GM12875 (cell line): ENCODE data around the gene INSM2.

ENCODE experiments used
- H3K4me3 ChIP-seq: one replicate; pipeline ENCODE4 v1.5.1; 2011; ENCODE audit warnings: low read depth, low read length, control low read depth
- CTCF ChIP-seq: IDR thresholded peaks from 2 replicates; pipeline ENCODE4 v1.5.1; 2011; ENCODE audit warnings: low read depth, mild to moderate bottlenecking, control low read depth, inconsistent platforms, low read length, moderate library complexity, borderline replicate concordance; ENCODE audit not compliant: insufficient read depth

The INSM2 gene

DNA sequence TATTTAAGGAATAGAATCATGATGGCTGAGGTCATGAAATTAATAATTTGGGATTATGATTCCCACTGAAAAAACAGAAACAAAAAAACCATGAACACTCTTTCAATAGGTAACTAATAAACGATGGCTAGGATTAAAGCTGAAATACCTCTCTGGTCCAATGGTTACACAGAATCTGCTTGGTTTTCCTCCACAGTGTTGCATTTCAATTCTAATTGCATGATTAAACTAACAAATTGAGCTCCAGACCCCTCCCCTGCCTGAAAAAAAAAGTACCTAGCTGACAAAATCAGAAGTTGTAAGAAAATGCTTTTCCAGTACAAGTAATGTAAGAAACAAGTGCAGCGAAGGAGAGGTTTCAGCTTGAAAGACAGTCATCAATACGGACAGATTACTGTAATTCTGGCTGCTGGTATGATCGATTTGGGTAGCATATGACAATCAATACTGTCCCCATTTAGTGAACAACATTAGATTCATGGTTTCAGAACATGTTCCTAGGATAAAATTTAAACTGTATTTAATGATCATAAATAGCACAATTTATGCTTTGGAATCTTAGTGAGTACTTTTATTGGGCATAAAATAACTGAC, 32.0 kb downstream of the INSM2 start:
- no peak overlapping the region for H3K4me3 ChIP-seq
- no peak for TF ChIP-seq CTCF

- H3K4me3 ChIP-seq: no peak overlapping the region
- no peak for TF ChIP-seq CTCF
These were observed 37.6 kb downstream of the INSM2 start for GRCh38 chr14:35571598-35571997.

GRCh38 chr14:35573911-35574310, 39.9 kb downstream of the INSM2 start:
- TF ChIP-seq CTCF: no peak
- no peak overlapping the region for H3K4me3 ChIP-seq

- no peak overlapping the region for H3K4me3 ChIP-seq
- no peak for TF ChIP-seq CTCF
These were observed 42.3 kb downstream of the INSM2 start for GRCh38 chr14:35576260-35576659.

DNA sequence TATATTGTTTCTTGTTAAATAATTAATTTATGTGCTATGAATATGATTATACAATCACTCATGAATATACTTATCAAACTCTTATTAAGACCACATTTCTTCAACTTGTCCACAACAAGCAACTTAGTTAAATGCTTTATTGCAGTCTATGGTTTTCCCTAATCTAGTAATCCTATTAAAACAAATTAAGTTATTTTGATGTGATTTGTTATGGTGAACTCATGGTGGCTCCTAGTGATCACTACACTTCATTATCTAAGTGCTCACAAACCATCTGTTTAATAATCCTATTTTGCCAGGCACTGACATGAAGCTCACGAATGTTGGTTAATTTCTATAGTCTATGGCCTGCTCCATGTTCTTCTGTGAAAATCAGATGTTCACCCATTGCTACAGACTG, 42.9 kb downstream of the INSM2 start:
- TF ChIP-seq CTCF: no peak
- no peak overlapping the region for H3K4me3 ChIP-seq

DNA sequence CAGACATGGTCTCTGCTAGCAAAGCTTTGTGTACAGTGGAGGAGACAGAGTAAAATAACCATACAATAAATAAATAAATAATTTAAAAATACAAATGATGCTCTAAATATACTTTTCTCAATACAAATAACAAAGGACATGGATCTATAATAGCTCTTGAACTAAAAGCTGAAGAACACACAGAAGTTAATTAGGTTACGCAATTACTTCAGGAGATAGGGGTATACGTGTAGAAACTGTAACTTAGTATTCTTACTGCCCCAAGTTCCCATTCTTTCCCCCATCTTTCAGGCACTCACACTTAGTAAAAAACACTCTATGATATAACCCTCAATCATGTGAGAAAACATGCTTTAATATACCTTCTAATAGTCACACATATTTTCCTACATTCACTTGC, 44.2 kb downstream of the INSM2 start:
- TF ChIP-seq CTCF: no peak
- no peak overlapping the region for H3K4me3 ChIP-seq

DNA sequence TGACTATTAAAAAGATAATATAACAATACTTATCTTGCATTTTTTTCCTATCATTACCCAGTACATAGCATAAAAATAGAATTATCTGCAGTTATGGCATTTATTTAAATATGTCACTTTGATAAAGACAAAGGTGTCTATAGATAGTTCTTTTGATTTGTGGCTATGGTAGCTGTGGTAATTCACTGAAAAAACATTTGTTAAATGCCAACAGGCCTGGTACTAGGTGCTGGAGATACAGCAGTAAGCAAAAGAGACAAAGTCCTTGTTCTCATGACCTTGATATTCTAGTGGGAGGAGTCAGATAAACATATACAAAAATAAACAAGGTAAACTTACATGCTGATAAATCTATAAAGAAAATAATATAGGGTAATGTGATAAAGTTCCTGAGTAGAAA, 44.7 kb downstream of the INSM2 start:
- TF ChIP-seq CTCF: no peak
- H3K4me3 ChIP-seq: no peak overlapping the region
